Measurements from ENCODE around the gene CAP1.

CAP1 gene

DNA sequence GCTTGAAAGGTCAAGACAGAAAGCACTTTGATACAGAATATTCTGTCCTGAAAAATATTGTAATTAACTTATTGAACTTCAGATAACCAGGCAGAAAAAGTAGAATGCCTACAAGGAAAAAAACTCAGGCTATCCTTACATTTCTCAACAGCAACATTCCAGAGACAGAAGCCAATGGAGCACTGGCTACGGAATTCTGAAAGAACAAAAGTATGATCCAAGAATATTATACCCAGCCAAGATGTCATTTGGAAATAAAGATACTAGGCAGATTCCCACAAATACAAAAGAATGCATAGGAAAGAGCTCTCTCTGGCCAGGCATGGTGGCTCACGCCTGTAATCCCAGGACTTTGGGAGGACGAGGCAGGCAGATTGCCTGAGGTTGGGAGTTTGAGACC, 62.4 kb downstream of the CAP1 start:
- no peaks in the 10 kb centered on the region for H3K4me1 ChIP-seq (ENCODE audit: control insufficient read depth, insufficient read depth, low read length)
- H3K9me3 ChIP-seq (ENCODE audit: control insufficient read depth, insufficient read depth, low read length): no peaks in the 10 kb centered on the region
- no peak overlapping the region for H3K27ac ChIP-seq (ENCODE audit: low read depth, low read length)
- no peak overlapping the region for H3K9ac ChIP-seq (ENCODE audit: low read depth, low read length)
- no peaks in the 10 kb centered on the region for H3K36me3 ChIP-seq (ENCODE audit: control insufficient read depth, insufficient read depth, low read length)
- H3K4me3 ChIP-seq (ENCODE audit: low read depth, low read length): no peak overlapping the region
- H3K27me3 ChIP-seq (ENCODE audit: control insufficient read depth, insufficient read depth, low read length): no peaks in the 10 kb centered on the region

- H3K4me1 ChIP-seq (ENCODE audit: control insufficient read depth, insufficient read depth, low read length): no peaks in the 10 kb centered on the region
- no peaks in the 10 kb centered on the region for H3K36me3 ChIP-seq (ENCODE audit: control insufficient read depth, insufficient read depth, low read length)
- no peaks in the 10 kb centered on the region for H3K27me3 ChIP-seq (ENCODE audit: control insufficient read depth, insufficient read depth, low read length)
- no peaks in the 10 kb centered on the region for H3K9me3 ChIP-seq (ENCODE audit: control insufficient read depth, insufficient read depth, low read length)
- H3K9ac ChIP-seq (ENCODE audit: low read depth, low read length): no peak overlapping the region
- H3K4me3 ChIP-seq (ENCODE audit: low read depth, low read length): no peak overlapping the region
- no peak overlapping the region for H3K27ac ChIP-seq (ENCODE audit: low read depth, low read length)
These were observed 64.5 kb downstream of the CAP1 start for GRCh38 chr1:40105028-40105427.

DNA sequence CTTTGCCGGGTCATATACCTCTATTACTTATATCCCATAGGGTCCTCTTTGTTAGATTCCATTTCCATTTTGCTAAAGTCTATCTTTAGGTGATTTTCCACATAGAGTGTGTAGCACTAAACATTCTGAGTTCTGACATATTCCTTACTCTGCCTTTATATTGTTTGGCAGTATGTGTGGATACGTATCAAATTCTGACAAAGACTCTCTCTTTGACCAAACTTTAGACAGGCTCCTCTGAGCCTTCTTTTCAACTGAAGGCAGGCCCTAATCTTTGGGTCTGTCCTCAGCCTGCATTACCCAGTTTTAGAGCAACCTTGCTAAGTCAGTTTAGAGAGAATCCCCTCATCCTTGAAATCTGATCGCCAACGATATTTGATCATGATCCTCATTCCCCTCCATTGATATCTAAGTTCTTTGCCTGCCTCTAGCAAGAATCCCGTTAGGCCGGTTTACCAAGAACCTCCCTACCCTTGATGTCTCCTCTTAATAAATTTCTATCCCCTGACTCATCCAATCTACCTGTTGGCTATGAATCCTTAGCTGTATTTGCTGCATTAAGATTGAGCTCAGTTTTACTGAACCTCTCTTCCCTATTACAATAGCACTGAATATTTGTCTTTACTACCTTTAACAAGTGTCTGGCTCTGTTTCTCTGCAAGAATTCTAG, 66.9 kb downstream of the CAP1 start:
- Histone ChIP-seq H3K9ac (ENCODE audit: low read depth, low read length) (no peak overlapping the region), H3K4me1 (ENCODE audit: control insufficient read depth, insufficient read depth, low read length) (no peaks in the 10 kb centered on the region), H3K27ac (ENCODE audit: low read depth, low read length) (no peak overlapping the region)

DNA sequence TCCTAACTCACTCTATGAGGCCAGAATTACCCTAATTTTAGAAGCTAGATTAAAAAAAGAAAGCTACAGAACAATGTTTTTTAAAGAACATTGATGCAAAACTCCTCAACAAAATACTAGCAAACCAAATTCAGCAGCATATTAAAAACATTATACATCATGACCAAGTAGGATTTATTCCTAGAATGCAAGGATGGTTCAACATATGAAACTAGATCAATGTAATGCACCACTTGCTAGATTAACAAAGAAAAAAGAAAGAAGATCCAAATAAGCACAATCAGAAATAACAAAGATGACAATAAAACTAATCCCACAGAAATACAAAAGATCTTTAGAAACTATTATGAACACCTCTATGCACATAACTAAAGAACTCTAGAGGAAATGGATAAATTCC, 69.9 kb downstream of the CAP1 start:
- Histone ChIP-seq H3K4me1 (ENCODE audit: control insufficient read depth, insufficient read depth, low read length) (no peaks in the 10 kb centered on the region), H3K4me3 (ENCODE audit: low read depth, low read length) (no peak overlapping the region), H3K27ac (ENCODE audit: low read depth, low read length) (no peak overlapping the region), H3K9ac (ENCODE audit: low read depth, low read length) (no peak overlapping the region), H3K9me3 (ENCODE audit: control insufficient read depth, insufficient read depth, low read length) (no peaks in the 10 kb centered on the region), H3K36me3 (ENCODE audit: control insufficient read depth, insufficient read depth, low read length) (no peaks in the 10 kb centered on the region), H3K27me3 (ENCODE audit: control insufficient read depth, insufficient read depth, low read length) (no peaks in the 10 kb centered on the region)

More for the DNA sequence above, 66.9 kb downstream of the CAP1 start:
- Histone ChIP-seq H3K36me3 (ENCODE audit: control insufficient read depth, insufficient read depth, low read length) (no peaks in the 10 kb centered on the region), H3K27me3 (ENCODE audit: control insufficient read depth, insufficient read depth, low read length) (no peaks in the 10 kb centered on the region), H3K4me3 (ENCODE audit: low read depth, low read length) (no peak overlapping the region), H3K9me3 (ENCODE audit: control insufficient read depth, insufficient read depth, low read length) (no peaks in the 10 kb centered on the region)

DNA sequence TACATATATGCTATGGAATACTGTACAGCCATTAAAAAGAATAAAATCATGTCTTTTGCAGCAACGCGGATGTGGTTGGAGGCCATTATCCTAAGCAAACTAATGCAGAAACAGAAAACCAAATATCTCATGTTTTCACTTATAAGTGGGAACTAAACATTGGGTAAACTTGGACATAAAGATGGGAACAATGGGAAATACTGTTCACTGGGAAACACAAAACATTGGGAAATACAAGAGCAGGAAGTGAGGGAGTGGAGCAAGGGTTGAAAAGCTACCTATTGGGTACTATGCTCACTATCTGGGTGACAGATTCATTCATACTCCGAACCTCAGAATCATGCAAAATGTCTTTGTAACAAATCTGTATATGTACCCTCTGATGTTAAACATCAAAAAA, 73.9 kb downstream of the CAP1 start:
- no peaks in the 10 kb centered on the region for H3K27me3 ChIP-seq (ENCODE audit: control insufficient read depth, insufficient read depth, low read length)
- no peaks in the 10 kb centered on the region for H3K4me1 ChIP-seq (ENCODE audit: control insufficient read depth, insufficient read depth, low read length)
- H3K4me3 ChIP-seq (ENCODE audit: low read depth, low read length): no peak overlapping the region
- H3K9ac ChIP-seq (ENCODE audit: low read depth, low read length): no peak overlapping the region
- H3K36me3 ChIP-seq (ENCODE audit: control insufficient read depth, insufficient read depth, low read length): no peaks in the 10 kb centered on the region
- no peak overlapping the region for H3K27ac ChIP-seq (ENCODE audit: low read depth, low read length)
- no peaks in the 10 kb centered on the region for H3K9me3 ChIP-seq (ENCODE audit: control insufficient read depth, insufficient read depth, low read length)

DNA sequence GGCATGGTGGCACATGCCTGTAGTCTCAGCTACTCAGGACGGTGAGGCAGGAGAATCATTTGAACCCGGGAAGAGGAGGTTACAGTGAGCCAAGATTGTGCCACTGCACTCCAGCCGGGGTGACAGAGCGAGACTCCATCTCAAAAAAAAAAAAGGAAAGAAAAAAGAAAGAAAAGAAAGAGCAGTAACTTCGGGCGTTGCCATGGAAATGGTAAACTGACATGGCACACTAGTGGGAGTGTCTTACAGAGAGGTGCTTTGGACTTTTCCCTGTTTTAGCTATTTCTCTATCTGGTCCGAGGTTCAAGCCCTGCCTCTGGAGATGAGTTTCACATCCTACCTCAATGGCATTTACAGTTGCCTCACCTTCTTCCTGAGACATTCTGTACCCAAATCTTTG, 79.6 kb downstream of the CAP1 start:
- Histone ChIP-seq H3K4me1 (ENCODE audit: control insufficient read depth, insufficient read depth, low read length) (no peaks in the 10 kb centered on the region), H3K27me3 (ENCODE audit: control insufficient read depth, insufficient read depth, low read length) (no peaks in the 10 kb centered on the region), H3K36me3 (ENCODE audit: control insufficient read depth, insufficient read depth, low read length) (no peaks in the 10 kb centered on the region), H3K27ac (ENCODE audit: low read depth, low read length) (no peak overlapping the region), H3K4me3 (ENCODE audit: low read depth, low read length) (no peak overlapping the region), H3K9ac (ENCODE audit: low read depth, low read length) (no peak overlapping the region), H3K9me3 (ENCODE audit: control insufficient read depth, insufficient read depth, low read length) (no peaks in the 10 kb centered on the region)
